GM19395 (cell line): Measurements from ENCODE around the gene ACER3.
"Not testable (repeated sequence)": the region's sequence is repeated elsewhere in the genome, so short reads cannot be mapped to it uniquely, and the experiment has no call there.

ENCODE experiments used
- ATAC-seq: cut with Tn5 transposase; IDR thresholded peaks from one replicate; pipeline ENCODE4 v1.9.1; 2021; ENCODE audit warnings: mild to moderate bottlenecking, moderate library complexity; ENCODE audit not compliant: unreplicated experiment

Gene ACER3

DNA sequence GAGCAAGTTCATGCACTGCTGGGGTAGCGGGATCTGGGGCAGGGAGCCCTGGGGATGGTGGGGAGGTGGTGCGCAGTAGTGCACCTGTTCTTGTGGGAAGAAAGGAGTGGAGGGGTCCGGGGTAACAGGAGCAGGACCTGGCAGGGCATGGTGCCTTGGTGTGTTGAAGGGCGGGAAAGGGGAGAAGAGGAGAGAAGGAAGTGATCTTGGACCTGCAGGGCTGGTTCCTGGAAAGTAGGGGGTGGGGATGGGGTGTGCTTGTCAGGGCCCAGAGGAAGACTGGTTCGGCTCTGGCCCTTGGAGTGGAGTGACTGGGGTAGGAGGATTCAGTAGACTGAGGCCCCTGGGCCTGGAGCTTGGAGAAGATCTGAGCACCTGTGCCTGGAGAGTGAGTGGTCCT lies 195.2 kb downstream of the ACER3 start:
- no peak for ATAC-seq

DNA sequence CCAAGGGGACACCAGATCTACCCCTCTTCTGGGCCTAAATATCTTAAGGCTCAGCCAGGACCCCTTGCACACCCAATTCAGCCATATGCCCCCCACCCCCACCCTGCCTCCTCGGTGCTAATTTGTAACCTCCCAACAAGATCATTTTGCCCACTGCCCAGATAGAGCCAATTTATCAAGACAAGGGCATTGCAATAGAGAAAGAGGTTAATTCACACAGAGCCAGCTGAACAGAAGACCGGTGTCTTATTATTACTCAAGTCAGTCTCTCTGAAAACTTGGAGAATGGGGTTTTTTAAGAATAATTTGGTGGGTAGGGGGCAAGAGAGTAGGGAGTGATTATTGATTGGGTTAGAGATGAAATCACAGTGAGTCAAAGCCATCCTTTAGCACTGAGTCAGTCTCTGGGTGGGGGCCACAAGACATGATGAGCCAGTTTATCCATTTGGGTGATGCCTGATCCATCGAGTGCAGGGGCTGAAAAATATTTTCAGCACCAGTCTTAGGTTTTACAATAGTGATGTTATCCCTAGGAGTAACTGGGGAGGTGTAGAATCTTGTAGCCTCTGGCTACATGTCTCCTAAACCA lies 196.2 kb downstream of the ACER3 start:
- ATAC-seq = no peak

DNA sequence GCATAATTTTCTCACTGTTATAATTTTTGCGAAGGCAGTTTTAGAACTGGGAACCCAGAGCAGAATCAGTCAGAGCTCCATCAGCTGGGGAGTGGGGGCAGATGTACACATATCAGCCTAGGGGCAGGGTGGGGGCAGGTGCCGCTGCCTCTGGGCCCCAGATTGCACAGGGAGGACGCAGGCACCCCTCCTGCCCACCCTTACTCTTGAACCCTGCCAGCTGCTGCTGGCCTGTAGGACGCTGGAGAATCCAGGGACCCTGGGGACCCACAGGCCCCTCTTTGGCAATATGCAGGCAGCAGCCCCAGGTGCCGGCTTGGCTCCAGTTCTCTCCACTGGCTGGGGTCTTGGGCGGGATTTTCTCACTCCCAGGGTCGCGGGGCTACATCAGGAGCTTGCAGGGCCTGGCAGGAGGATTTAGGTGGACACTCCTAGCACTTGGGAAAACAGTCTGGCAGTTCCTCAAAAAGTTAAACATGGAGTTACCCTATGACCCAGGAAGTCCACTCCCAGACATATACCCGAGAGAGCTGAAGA lies 197.3 kb downstream of the ACER3 start:
- ATAC-seq = no peak

DNA sequence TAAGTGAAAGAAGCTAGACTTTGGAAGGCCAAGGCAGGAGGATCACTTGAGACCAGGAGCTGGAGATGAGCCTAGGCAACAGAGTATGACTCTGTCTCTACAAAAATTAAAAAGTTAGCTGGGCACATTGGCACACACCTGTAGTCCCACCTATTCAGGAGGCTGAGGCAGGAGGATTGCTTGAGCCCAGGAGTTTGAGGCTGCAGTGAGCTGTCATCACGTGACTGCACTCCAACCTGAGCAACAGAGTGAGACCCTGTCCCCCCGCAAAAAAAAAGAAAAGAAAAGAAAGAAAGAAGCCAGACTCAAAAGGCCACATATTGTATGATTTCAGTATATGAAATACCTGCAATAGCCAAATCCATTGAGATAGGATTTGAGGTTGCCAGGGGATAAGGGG lies 198.2 kb downstream of the ACER3 start:
- ATAC-seq = no peak

DNA sequence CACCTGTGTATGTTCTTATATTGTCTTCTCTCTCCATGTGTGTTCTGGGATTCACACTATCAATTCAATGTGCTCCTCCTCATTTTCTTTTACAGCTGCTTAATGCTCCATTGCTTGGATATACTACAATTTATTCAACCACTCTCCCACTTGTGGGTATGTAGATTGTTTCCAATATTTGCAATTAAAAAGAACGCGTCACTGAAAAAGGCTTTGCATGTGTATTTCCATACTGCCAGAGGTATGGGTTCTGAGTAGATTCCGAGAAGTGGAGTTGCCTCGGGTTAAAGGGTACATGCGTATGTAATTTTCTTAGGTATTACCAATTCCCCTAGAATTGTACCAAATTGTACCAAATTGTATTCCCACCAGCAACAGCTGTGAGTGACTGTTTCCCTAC lies 199.1 kb downstream of the ACER3 start:
- ATAC-seq = no peak

DNA sequence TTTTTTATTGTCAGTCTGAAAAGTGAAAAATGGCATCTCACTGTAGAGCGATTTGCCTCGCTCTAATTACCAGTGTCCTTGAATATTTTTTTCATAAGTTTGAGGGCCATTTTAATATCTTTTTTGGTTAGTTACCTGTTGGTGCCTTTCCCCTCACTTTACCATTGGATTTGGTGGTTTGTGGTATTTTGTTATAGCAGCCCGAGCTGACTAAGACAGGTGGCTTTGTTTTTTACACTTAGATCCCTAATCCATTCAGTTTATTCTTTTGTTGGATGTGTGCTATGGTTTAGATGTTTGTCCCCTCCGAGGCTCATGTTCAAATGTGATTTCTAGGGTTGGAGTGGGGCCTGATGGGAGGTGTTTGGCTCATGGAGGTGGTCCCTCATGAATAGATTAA lies 199.5 kb downstream of the ACER3 start:
- ATAC-seq = no peak

DNA sequence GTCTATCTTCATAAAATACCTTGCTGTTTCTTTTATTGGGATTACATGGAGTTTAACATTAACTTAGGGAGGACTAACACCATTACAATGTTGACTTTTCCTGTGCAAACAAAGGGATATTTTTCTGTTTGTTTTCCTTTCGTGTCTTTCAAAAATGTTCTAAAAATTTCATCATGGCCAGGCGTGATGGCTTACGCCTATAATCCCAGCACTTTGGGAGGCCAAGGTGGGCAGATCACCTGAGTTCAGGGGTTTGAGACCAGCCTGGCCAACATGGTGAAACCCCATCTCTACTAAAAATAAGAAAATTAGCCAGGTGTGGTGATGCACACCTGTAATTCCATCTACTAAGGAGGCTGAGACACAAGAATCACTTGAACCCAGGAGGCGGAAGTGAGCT lies 200.5 kb downstream of the ACER3 start:
- not testable (repeated sequence) for ATAC-seq

DNA sequence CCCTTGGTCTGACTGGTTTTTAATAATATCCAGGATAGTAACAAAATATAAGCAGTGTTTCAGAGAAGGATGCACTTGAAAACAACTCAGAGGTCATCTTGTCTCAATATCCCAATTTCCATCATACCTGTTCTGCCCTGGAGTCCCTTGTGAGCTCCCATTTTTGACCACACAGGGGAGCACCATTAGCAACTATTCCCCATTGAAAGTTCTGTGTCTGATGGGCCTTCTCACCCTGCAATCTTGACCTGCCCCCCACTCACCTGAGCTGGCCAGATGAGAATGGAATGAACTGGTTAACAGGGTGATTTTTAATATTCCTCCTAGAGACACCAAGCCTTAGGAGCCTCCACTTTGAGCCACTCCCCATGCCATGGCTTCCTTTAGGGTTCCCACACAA lies 202.2 kb downstream of the ACER3 start:
- no peak for ATAC-seq

DNA sequence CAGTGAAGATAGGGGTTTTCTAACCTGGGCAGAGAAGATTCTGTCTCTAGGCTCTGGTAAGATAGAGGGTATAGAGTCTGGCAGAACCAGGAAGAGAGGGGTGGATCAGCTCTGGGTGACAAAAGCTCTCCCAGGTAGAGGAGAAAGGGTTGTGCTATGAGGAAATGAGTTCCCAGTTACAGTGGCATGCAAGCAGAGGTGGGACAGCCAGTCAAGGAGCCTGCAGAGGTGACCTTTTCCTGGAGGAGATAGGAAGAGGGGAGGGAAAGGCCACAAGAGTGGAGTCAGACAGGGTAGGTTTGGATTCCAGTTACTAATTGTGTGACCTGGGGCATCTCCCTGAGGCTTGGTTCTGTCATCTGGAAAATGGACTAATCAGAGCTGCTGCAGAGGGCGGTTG lies 202.7 kb downstream of the ACER3 start:
- no peak for ATAC-seq

DNA sequence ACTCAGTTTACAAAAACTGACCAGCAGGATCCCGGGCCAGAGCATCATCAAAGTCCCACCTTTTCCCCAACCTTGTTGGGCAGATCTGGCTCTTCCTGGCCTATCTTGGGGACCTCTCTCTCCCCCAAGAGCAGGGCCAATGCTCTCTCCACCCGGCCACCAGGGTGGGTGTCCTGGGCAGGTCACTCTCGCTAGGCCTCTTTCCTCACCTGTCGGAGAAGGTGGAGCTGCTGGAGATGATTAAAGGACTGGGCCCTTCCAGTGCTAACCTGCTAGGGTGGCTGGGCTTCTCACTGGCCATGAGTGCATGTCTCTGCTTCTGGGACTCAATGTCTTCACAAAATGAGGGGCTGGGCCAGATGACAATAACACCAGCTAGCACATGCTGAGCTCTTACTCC lies 203.1 kb downstream of the ACER3 start:
- ATAC-seq = no peak

DNA sequence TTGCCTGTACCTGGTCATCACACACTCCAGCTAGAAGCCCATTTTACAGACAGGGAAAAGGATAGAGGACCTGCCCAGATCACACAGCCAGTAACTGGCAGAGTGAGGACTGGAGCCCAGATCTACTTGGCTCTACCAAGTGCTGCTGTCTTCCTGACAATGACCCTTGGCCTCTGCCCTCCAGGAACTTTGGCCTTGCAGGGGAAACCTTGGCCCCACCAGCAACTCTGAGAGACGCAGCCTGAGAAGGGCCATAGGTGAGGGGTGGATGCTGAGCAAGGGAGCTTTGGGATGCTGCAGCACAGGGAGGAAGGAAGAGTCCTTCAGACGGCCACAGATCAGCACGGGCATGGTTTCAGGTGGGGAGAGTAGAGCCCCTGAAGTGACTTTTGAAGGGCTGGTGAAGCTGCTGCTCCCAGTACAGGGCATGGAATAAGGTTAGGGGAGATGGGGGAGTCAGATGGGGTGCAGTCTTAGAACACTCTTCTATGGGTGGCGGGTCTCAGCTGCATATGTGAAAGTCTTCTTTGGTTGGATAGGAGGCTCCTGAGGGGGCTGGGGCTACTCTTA lies 204.0 kb downstream of the ACER3 start:
- ATAC-seq = no peak

DNA sequence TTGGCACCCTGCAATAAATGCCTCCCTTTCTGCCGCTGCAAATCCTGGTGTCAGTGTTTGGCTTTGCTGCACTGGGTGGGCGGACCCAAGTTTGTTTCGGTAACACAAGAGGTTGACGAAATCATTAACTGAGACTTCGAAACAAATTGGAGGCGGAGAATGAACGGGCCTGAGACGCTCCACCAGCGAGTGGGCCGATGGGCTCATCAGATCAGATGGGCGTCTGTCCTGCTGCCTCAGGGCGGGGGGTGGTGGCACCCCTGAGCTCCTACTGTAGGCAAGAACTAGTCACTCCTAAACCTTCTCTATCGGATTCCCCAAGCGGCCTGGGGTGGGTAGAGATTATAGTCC lies 205.1 kb downstream of the ACER3 start:
- ATAC-seq = peak; percentile 18

DNA sequence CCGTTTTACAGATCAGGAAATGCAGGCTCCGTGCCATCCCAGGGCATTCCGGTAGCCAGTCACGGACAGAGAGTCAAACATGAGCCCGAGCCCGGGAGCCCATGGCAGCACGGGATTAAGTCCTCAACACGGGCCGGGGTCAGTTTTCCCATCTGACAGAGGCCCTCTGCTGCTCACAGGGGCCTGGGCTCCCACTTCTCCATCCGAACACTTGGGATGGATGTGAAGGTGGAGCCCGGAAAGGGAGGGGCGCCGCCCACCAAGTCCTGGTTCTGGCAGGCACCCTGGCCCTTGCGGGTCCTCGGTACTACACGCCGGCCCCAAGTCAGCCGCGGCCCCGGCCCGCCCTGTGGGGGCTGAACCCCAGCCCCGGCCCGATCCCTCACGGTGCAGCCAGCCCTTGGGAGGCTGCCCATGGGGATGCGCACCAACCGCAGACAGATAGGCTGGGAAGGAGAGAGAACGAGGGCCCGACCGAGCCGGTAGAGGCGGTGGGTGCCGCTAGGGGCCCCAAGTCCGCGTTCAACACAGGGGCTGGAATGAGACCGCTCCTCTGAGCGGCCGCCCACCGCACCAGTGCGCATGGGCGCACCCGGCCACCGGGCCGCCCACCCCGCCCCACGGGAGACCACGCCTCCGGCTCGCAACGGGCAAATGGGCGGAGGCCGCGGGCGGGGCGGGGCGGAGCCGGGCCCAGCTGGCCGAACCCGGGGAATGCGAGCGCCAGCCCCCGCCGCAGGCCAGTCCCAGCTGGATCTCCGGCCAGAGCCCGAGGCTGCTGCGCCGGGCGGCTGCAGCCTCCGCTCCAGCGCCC lies 205.7 kb downstream of the ACER3 start, which contains the start of gene CAPN5:
TSS of gene CAPN5 (plus strand) at position 743 of the 814 bp plus-strand sequence. CDS start 17,916 bp downstream, outside the sequence.
- ATAC-seq = peak; percentile 86

DNA sequence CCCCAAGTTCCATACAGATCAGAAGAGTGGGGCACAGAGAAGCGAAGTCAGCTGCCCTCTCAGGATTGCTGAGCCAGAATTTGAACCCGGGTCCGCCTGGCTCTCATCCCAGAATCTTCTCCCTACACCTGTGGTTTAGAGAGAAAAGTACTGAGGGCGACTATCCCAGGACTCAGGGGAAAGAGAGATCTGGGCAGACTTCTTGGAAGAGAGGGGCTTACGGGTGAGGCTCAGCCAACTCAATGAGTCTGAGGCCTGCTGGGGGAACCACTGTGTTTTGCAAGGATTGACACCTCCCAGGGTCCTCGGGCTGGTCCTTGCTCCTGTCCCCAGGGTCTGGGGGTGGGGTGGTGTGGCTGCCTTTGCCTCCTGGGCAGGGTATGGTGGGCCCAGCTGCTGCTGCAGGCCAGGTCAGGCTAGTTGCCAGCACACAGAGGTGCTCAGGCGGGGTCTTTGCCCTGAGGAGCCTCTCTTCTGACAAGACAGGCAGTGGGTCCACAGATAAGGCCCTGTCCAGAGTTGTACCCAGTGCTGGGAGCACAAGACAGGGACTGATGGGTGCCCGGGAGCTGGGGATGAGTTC lies 207.2 kb downstream of the ACER3 start:
- ATAC-seq = no peak

DNA sequence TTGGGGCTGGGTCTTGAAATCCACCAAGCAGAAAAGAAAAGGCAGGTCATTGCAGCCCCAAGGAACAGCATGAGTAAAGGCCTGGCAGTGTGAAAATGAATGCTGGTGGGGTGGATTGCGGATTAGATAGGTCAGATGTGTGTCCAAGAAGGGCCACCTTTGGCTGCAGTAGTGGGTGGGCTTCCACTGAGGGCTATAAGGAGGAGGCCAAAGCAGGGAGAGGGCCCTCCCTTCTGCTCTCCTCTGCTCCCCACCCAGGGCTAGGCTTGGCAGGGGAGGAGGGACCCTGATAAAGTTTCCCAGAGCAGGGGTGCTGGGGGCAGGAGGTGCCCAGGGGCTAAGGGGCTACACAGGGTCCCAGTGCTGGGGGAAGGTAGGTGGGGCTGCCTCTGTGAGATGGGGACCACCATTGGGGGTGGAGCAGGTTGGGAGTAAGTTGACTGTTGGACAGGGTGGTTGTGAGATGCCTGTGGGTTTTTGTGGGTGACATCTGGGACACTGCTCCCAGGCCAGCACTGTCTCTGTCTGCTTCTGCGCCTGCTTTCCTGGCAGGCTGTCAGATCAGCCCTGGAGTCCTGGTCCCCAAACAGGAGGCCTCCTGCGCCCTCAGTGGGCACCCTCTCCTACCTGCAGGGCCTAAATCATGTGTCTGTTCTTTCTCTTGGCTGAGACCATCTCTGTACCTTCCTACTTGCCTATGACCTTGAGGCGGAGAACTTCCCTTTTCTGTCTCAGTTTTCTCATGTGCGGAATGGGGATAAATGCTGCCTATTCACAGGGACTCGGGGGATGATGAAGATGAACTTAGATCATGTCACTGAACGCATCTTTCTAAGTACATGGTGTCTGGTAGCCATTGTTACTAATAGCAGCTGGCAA lies 208.0 kb downstream of the ACER3 start:
- no peak for ATAC-seq

DNA sequence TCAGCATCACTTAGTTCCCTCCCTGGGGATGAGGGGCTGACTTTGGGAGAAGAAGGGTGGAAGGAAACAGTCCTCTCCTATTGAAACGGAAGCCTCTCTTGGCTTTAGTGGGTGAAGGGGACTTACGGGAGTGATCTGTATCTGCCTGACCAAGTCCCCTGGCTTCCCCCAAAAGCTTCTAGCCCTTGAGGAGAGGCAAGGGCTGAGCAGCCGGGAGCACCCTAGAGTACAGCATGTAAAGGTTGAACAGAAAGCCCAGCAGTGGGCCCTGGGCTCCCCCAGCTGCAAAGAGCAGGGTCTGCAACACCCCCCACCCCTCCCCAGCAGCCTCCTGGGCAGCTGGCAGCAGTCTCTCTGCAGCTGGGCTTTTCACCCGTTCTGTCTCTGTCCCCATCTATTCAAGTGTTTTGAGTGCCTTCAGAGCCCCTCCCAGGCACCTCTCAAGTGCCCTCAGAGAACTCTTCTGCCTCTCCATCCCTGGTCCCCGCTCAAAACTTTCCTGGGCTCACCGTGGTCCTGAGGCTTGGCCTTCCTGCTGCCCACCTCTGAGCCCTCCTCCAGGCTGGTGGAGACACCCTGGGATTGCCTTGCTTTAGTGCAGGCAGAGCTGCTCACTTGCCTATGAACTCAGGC lies 208.7 kb downstream of the ACER3 start:
- no peak for ATAC-seq

DNA sequence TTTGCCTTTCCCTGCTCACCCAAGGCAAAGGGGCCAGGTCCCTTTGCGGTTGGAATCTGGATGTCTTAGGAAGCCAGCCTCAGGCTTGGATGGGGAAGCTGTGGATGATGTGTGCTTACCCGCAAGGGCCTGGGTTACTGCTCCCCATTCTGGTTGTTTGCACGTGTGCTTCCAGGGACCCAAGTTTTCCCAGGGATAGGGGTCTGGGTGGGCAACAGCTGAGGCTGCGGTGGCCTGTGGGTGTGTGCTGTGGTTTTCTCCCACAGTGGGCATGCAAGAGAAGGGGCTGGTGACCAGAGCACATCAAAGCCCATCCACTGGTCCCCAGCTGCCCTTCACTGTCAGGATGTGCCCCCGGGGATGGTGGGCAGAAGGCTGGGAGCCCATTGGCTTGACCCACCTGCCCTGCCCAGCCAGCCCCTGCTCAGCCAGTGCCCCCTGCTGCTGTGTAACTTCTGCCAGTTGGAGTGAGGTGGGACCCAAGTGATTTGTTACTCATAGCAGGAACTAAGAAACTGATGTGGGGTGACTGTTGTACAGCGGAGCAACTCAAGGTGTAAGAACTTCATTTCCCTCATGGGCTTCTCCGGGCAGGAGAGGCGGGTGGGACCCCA lies 209.4 kb downstream of the ACER3 start:
- no peak for ATAC-seq

DNA sequence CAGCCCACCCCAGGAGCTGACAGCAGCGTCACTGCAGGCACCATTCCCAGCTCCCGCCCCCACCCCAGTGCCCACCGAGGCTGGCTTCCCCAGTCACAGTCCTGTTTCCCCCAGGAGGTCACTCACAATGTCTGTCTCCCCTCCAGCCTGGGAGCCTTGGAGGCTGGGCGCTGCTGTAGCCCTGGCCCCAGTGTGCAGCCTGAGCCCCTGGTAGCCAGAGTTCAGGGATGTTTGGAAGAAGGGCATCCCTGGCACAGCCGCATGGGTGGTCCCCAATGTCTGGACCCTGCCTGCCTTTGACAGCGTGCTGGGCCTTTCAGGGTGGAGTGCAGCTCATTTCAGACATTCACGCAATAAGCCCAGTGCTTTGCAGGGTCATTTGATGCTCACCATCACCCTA lies 210.4 kb downstream of the ACER3 start:
- no peak for ATAC-seq

DNA sequence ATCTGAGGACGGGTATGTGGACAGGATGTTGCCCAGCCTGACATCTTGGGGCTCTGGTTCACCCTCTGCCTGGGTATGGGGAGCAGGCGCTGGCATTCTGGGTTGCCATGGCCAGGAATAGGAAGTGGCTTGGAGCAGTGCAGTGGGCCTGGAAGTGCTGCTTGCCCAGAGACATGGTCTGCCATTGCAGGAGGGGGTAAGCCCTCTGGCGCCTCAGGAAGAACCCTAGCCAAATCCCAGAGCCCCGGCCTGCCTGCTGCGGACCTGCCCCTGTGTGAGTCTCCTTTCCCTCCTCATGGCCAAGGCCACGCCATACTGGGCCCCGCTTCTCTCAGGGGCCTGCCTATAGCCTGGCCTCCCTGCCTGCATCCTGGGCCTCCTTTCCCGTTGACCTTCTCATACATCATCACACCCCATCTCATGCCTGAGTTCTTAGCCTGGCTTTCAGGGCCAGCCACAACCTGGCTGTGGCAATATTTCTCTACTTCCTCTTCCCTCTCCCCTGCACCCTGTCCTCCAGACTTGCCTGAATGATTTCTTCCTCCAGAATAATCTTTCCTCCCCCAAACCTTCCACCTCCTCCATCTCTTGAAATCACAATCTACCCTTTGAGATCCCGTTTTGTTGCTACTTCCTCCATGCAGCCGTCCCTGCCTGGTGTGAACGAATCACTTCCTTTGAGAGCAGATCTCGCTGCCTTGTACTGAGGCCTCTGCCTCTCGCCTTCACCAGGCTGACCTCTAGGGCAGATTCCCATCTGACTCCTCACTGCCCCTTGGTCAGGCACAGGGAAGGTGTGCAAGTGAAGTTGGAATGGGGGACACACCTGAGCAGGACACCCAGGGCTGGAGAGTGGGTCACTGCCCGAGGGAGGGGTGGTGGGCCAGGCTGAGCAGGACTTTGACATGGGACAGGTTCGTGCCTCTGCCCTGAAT lies 211.2 kb downstream of the ACER3 start:
- no peak for ATAC-seq
